Uterus (tissue), 4 donors: ENCODE data around the gene SOCS7. TPM values are rescaled to one million over a fixed set of nuclear protein-coding genes. Genes with fewer than 3 reads are reported as not detected.
"Not testable (repeated sequence)": the region's sequence is repeated elsewhere in the genome, so short reads cannot be mapped to it uniquely, and the experiment has no call there.

Source experiments
- DNase-seq, 2 donors: peaks; one replicate each; pipeline ENCODE4 v3.0.0-alpha.2; 2019 to 2020
- H3K27ac ChIP-seq, 2 donors: fragments of 200-600 bp; sonication (generic); 1 replicate in 1 of 2; 2 replicates in 1 of 2; pipeline ENCODE4 v1.5.1; 2016 to 2018
- H3K27me3 ChIP-seq, 2 donors: fragments of 200-600 bp; sonication (generic); one replicate each; pipeline ENCODE4 v1.5.1; 2018 to 2019; ENCODE audit warnings: control low read depth in 1 of 2
- H3K36me3 ChIP-seq, 2 donors: fragments of 200-600 bp; sonication (generic); one replicate each; pipeline ENCODE4 v1.5.1; 2019; ENCODE audit warnings: control low read depth in 1 of 2
- H3K4me1 ChIP-seq, 2 donors: fragments of 200-600 bp; sonication (generic); one replicate each; pipeline ENCODE4 v1.5.1; 2018 to 2019; ENCODE audit warnings: control low read depth in 1 of 2
- H3K4me3 ChIP-seq, 2 donors: fragments of 200-600 bp; sonication (generic); 1 replicate in 1 of 2; 2 replicates in 1 of 2; pipeline ENCODE4 v1.5.1; 2018 to 2019; ENCODE audit warnings: mild to moderate bottlenecking in 1 of 2
- H3K9me3 ChIP-seq, 2 donors: fragments of 200-600 bp; sonication (generic); one replicate each; pipeline ENCODE4 v1.5.1; 2019; ENCODE audit warnings: control low read depth in 1 of 2
- POLR2A ChIP-seq, 2 donors: fragments of 450-650 bp; IDR thresholded peaks; one replicate each; pipeline ENCODE4 v1.6.1; 2016; ENCODE audit warnings: antibody characterized with exemption in 2 of 2, mild to moderate bottlenecking in 1 of 2, moderate library complexity in 1 of 2
- intact Hi-C: fragments of 100-400 bp; cut with DNase I; formaldehyde crosslinking; loops from one replicate; pipeline ENCODE4 v1.15.1; 2023; ENCODE audit warnings: low total_unique reads
- total RNA-seq, 4 donors: library from RNA; depleted of rRNA in 3 of 4; stranded (reverse); fragments of >200 nt in 3 of 4; gene quantifications; one replicate each; pipeline versions ENCODE4 v1.1.0 to v1.2.4, GENCODE V29; 2014 to 2023
- TF ChIP-seq, protein P1 (sequence below), 4 experiments: fragments of 200-600 bp in 2 of 4; fragments of 450-650 bp in 2 of 4; sonication (generic) in 2 of 4; IDR thresholded peaks; one replicate each; pipeline ENCODE4 v1.5.1; 2016 to 2019; ENCODE audit warnings: antibody characterized with exemption in 4 of 4, mild to moderate bottlenecking in 2 of 4, moderate library complexity in 1 of 4
- donor health status: DM: yes; HTN: yes; CAD: no.

SOCS7 gene
- total RNA-seq, 4 donors from 2014 or later = 2.6 to 24.5 (median 14.6) TPM

DNA sequence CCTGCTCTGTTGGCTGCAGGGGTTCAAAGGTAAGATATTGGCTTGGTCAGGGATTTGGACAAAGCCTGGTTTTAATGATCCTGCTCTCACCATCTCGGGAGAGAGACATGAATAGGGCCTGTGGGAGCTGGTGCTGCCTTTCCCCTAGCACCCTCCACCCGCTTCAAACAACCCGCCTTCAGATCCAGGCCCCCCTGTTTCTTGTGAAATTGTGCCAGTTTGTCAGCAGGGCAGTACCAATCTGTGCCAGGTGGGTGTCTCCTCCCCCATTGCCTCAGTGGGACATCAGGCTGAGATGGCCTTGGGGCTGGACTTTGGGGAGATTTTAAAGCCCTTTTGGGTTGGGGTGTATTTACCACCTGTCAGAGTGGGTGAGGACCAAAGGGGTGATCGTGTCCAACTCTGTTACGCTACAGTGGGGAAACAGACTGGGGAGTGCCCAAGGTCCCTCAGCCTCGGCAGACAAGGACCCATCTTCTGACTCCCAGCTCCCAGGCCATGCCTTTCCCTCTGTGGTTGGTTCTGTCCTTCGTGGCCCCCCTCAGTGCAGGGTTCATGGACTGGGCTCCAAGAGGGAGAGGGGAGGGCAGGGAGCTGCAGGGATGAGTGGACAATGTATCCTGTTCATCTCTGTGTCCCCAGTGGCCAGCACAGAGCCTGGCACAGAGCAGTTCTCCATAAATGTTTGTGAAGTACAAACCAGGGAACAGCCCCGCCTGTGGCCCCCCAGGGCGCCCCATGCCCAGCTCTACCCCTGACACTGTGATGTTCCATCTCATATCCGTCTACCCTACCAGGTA, 79.9 kb downstream of the SOCS7 start:
- H3K36me3 ChIP-seq = no peaks in the 10 kb centered on the region
- intact Hi-C loops = no loop called here
- no peak for DNase-seq
- no peak overlapping the region for H3K4me3 ChIP-seq
- peak overlapping the region; percentile 96 to 97 for H3K27ac ChIP-seq
- H3K9me3 ChIP-seq = no peaks in the 10 kb centered on the region
- peaks cover 5 to 14% of the 10 kb centered on the region in 2 donors for H3K4me1 ChIP-seq
- H3K27me3 ChIP-seq = no peaks in the 10 kb centered on the region
- no peak for TF ChIP-seq POLR2A (IDR thresholded peaks at IDR 0.05)
- TF ChIP-seq, protein P1, sequence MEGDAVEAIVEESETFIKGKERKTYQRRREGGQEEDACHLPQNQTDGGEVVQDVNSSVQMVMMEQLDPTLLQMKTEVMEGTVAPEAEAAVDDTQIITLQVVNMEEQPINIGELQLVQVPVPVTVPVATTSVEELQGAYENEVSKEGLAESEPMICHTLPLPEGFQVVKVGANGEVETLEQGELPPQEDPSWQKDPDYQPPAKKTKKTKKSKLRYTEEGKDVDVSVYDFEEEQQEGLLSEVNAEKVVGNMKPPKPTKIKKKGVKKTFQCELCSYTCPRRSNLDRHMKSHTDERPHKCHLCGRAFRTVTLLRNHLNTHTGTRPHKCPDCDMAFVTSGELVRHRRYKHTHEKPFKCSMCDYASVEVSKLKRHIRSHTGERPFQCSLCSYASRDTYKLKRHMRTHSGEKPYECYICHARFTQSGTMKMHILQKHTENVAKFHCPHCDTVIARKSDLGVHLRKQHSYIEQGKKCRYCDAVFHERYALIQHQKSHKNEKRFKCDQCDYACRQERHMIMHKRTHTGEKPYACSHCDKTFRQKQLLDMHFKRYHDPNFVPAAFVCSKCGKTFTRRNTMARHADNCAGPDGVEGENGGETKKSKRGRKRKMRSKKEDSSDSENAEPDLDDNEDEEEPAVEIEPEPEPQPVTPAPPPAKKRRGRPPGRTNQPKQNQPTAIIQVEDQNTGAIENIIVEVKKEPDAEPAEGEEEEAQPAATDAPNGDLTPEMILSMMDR (IDR thresholded peaks at IDR 0.05) = no peak

DNA sequence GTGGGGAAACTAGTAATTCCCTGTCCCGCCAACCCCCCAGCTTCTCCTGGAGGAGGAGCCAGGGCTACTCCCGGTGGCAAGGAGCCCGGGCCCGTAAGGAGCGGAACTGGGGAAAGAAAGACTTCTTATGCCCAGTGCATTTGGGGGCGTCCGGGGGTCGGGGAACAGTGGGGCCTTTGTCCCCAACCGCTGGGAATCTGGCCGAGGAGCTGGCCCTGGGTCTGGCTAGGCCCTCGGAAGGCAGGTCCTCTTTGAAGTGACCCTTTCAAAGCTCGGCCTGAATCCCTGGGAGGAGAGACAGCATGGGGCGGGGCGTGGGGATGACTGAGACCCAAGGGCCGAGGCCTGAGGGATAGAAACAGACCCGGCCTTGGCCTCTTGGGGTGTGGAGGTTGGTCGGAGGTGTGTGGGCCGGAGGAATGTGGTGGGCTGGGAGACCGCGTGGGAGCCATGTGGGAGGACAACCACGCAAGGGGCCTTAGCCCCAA, 82.6 kb downstream of the SOCS7 start:
- no peak overlapping the region for H3K4me3 ChIP-seq
- H3K36me3 ChIP-seq = no peaks in the 10 kb centered on the region
- no peaks in the 10 kb centered on the region for H3K27me3 ChIP-seq
- H3K9me3 ChIP-seq = no peaks in the 10 kb centered on the region
- peaks cover 0 to 7% of the 10 kb centered on the region in 2 donors for H3K4me1 ChIP-seq
- TF ChIP-seq, protein P1 (IDR thresholded peaks at IDR 0.05) = no peak
- TF ChIP-seq POLR2A (IDR thresholded peaks at IDR 0.05) = no peak
- DNase-seq = no peak
- intact Hi-C loops = no loop called here
- H3K27ac ChIP-seq = peak overlapping the region; percentile 67 to 77

- TF ChIP-seq, protein P1 (IDR thresholded peaks at IDR 0.05) = no peak
- TF ChIP-seq POLR2A (IDR thresholded peaks at IDR 0.05) = no peak
- Histone ChIP-seq H3K4me3 (no peak overlapping the region), H3K4me1 (peaks cover 0 to 3% of the 10 kb centered on the region in 2 donors), H3K36me3 (no peaks in the 10 kb centered on the region), H3K27ac (no peak overlapping the region), H3K9me3 (no peaks in the 10 kb centered on the region), H3K27me3 (no peaks in the 10 kb centered on the region)
- no peak for DNase-seq
- intact Hi-C loops = no loop called here
Measured at GRCh38 chr17:38435795-38436194, 84.2 kb downstream of the SOCS7 start.

DNA sequence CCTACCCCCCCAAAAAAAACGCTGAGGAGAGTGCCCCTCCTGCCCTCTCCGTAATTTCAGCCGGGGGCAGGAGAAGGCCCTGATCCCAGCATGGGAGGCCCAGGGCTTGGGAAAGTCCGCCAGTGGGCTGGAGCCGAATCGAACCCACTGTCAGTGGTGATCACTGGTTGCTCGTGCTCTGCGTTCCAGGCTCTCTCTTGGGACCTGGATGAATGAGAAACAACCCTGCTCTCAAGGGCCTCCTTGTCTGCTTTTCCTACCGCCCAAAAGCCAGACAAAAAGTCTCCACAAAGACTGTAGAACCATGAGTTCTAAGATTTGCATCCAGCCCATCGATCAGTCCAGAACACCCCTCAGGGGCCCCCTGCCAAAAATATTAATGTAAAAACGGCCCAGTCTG, 84.7 kb downstream of the SOCS7 start:
- DNase-seq = no peak
- H3K9me3 ChIP-seq = no peaks in the 10 kb centered on the region
- H3K27me3 ChIP-seq = no peaks in the 10 kb centered on the region
- no peaks in the 10 kb centered on the region for H3K36me3 ChIP-seq
- peaks cover 0 to 8% of the 10 kb centered on the region in 2 donors for H3K4me1 ChIP-seq
- H3K27ac ChIP-seq = no peak overlapping the region
- intact Hi-C loops = no loop called here
- H3K4me3 ChIP-seq = no peak overlapping the region
- no peak for TF ChIP-seq POLR2A (IDR thresholded peaks at IDR 0.05)
- TF ChIP-seq, protein P1 (IDR thresholded peaks at IDR 0.05) = no peak

GRCh38 chr17:38437313-38437712, 85.7 kb downstream of the SOCS7 start:
- H3K9me3 ChIP-seq, H3K4me1 ChIP-seq, H3K4me3 ChIP-seq, intact Hi-C loops, DNase-seq, H3K27ac ChIP-seq, H3K27me3 ChIP-seq, H3K36me3 ChIP-seq: not testable (repeated sequence)
